HG02870 (cell line): ENCODE measurements around the gene ANP32B.
"Not testable (repeated sequence)": the region's sequence is repeated elsewhere in the genome, so short reads cannot be mapped to it uniquely, and the experiment has no call there.

Source experiments
- ATAC-seq: cut with Tn5 transposase; IDR thresholded peaks from one replicate; pipeline ENCODE4 v1.9.1; 2021; ENCODE audit warnings: mild to moderate bottlenecking, moderate library complexity; ENCODE audit not compliant: unreplicated experiment

ANP32B gene

DNA sequence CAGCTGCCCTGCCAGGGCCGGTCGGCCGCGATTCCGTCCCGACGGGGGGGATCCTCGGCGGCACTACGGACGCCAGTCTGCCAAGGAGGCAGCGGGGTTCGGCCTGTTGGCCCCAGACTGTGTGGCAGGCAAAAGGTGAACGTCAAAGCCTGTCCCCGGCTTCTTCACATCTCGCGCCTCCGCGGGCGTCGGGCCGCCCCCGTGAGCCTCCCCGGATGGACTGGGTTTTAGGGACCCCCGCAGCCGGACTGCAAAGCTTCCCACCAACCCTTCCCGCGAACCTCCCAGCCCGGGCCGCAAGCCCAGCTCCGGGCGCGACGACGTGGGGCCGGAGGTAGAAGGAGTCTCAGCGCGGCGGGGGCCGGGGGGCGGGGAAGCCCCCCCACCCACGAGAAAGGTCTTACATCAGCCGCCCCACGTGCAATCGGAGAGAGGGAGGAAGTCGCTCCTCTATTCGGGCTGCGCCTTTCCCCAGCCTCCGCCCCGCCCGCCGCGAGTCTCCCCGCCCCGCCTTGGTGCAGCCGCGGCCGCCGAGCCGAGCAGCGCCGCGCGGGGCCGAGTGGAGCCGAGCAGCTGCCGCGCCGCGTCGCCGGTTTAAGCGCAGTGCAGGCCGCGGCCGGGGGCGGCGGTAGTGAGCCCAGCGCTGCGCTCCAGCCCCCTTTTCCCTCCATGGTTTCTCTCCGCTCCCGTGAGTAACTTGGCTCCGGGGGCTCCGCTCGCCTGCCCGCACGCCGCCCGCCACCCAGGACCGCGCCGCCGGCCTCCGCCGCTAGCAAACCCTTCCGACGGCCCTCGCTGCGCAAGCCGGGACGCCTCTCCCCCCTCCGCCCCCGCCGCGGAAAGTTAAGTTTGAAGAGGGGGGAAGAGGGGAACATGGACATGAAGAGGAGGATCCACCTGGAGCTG lies at the start of gene ANP32B:
Gene ANP32B, plus strand, starts transcription at position 659 of the 906 bp plus-strand sequence. Its CDS starts 215 bp downstream, at position 874.
- ATAC-seq, result peak; percentile 65

DNA sequence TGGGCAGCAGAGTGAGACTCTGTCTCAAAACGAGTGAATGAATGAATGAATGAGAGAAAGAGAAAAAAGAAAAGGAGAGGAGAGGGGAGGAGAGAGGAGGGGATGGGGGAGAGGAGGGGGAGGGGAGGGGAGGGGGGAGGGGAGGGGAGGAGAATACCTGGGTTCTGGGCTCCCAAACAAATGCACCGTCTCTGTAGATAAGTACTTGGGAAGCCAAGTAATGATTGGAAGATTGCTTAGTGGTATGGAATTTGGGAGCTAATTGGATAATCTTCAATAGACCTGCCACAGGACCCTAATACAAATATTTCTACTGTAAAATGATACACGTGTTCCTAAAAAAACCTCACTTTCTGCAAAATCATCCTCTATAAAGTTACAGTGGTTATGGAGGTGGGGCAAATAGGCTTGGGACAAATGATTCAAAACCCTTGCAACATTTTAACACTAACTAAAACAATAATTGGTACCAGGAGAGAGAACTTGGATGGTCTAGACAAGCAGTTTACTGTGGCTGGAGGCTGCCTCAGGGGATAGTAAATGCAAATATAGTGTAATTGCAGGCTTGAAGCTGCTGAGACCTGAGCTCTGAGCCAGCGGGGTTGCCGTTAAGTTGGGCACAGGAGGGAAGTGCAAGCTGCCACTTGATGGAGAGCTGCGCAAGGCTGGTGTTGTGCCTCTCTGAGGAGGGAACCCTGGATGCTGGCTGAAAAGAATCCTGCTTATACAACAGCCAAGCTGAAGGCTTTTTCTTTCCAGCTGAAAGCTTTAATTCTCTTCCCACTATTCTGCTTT lies 48.6 kb upstream of the ANP32B start:
- ATAC-seq, result no peak

DNA sequence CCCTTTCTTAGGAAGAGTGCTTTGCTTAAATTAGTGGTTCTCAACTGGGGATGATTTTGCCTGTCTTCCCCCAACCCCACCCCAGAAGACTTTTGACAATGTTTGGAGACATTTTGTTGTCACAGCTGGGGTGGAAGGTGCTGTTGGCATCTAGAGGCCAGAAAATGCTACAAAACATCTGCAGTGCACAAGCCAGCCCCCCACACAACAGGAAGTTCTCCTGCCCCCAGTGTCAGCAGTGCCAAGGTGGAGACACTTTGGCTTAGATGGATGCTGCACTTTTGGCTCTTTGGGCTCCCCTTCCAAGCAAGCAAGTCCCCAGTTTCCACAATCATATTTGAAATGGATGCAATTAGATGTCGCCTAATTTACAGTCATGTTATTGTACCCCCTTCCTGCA lies 47.9 kb upstream of the ANP32B start:
- no peak for ATAC-seq

DNA sequence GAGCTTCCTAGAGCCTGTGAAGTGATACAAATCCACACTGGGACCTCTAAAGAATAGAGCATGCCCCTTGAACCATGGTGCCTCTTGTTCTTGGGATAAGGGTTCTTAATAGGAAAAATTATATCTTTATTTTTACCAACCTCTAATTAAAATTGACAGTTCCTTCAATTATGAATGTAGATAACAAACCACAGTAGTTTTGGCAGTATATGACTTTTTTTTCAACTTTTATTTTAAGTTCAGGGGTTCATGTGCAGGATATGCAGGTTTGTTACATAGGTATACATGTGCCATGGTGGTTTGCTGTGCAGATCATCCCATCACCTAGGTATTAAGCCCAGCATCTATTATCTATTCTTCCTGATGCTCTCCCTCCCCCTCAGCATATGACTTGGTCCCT lies 46.1 kb upstream of the ANP32B start:
- ATAC-seq, result no peak

DNA sequence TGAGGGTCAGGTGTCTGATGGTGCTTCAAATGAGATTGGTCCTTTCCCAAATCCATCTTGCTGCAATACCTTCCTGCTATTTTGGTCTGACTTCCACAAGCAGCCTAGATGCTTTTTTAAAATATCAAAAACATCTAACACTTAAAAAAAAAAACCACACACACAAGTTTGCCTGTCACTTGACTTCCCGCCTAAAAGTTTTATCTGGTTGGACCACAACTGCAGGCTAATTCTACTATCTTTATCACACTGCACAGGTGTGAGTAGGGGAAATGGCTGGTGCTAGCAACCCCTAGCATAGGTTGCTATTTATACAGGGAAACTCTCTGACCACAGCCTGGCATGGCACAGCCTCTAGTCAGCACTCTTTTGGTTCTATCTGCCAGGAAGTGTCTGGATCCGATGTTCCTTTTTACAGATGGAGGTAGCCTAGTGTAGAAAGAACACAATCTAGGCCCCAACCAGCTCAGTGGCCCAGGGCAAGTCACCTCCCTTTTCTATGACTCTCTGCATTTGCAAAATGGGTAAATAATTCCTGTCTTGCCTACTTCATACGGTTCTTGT lies 45.0 kb upstream of the ANP32B start, which contains the start of gene HEMGN:
Gene HEMGN, minus strand, starts transcription at position 92 of the 564 bp plus-strand sequence. Its CDS starts 36 bp downstream, at position 56.
- ATAC-seq, result no peak

DNA sequence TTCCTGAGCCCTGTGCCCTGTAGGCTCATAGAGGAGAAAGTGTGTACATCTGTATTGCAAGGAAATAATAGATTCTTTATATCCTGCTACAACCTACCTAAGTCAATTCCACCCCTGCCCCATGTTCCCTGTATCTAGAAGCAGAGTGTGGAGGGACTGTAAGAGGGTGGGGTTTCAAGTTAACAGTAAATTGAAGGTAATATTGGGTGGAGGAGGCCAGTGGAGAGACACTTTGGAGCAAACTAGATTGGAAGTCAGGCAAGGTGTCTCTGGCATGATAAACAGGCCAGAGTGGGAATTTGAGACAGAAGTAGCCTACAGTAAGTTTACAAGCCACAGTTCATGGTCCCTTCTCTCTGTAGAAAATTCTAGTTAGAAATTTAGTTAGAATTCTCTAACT lies 42.9 kb upstream of the ANP32B start:
- ATAC-seq, result no peak

DNA sequence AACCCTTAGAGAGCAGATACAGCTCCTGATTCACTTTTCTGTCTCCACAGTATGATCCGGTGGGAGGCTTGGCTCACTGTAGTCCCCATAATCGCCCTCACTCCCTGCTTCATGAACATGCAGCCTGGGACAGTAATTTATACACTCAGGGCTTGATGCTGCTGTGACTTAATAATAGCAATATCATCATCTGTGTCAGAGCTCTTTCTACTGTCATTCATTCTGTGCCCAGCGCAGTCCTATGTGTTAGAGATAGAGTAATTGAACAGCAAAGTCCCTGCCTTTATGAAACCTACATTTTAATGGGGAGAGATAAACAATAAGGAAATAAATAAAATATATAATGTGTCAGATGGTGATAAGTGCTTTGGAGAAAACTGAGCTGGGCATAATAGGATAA lies 42.4 kb upstream of the ANP32B start:
- ATAC-seq, result no peak

DNA sequence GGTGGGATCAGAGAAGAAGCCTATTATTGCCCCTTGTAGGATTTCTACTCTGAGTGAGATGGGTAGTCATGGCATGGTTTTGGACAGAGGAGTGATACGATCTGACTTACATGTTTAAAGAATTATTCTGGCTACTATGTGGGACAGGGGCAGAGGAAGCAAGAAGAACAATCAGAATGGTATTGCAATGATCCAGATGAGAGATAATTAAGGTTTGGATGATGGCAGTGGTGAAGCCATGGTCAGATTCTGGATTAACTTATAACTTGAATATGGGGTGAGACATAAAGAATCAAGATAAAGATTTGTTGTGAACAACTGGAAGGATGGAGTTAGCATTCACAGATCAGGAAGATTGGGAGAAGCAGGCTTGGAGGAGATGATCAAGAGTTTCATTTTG lies 41.8 kb upstream of the ANP32B start:
- ATAC-seq, result no peak

DNA sequence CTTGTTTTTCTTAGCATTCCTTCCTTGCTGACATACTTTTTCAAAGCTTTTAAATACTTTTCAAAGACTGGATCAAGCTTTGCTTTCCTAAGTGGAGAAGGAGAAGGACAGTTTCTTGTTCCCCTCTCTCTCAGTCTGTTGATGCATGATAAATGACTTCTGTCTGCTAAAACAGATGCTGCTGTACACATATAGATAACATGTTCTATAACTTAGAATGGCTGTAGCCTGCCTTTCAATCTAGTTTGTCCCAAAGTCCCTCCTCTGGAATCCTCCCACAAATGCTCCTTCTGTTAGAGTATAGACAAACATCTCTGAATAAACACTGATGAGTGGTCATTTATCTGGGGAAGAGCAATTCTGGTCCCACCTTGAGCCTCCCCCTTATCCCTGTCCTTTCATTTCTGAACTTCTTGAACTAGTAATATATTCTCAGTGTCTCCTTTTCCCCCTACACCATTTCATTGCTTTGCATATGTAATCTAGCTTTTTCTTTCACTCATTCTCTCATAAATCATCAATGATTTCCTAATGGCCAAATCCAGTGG lies 39.8 kb upstream of the ANP32B start:
- ATAC-seq, result no peak

DNA sequence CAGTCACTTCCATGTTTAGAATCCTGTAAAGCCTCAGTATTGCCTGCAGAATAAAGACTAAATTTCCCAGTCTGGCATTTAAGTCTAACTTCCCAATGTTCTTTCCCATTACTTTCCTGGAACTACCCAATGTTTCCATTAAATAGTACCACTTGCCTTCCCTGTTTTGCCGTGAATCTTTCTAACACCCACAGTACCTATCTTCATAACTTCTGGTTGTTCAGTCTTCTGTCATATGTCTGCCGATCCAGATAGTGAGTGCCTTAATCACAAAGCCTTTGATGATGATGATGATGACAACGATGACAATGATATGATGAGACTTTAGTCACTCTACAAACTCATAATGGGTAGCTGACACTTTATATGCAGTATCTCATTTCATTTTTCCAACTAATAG lies 38.5 kb upstream of the ANP32B start:
- ATAC-seq, result no peak

DNA sequence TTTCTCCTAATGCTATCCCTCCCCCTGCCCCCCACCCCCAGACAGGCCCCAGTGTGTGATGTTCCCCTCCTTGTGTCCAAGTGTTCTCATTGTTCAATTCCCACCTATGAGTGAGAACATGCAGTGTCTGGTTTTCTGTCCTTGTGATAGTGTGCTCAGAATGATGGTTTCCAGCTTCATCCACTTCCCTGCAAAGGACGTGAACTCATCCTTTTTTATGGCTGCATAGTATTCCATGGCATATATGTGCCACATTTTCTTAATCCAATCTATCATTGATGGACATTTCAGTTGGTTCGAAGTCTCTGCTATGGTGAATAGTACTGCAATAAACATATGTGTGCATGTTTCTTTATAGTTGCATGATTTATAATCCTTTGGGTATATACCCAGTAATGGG lies 37.7 kb upstream of the ANP32B start:
- not testable (repeated sequence) for ATAC-seq

DNA sequence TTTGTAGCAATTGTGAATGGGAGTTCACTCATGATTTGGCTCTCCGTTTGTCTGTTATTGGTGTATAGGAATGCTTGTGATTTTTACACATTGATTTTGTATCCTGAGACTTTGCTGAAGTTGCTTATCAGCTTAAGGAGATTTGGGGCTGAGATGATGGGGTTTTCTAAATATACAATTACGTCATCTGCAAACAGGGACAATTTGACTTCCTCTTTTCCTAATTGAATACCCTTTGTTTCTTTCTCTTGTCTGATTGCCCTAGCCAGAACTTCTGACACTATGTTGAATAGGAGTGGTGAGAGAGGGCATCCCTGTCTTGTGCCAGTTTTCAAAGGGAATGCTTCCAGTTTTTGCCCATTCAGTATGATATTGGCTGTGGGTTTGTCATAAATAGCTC lies 36.0 kb upstream of the ANP32B start:
- not testable (repeated sequence) for ATAC-seq

DNA sequence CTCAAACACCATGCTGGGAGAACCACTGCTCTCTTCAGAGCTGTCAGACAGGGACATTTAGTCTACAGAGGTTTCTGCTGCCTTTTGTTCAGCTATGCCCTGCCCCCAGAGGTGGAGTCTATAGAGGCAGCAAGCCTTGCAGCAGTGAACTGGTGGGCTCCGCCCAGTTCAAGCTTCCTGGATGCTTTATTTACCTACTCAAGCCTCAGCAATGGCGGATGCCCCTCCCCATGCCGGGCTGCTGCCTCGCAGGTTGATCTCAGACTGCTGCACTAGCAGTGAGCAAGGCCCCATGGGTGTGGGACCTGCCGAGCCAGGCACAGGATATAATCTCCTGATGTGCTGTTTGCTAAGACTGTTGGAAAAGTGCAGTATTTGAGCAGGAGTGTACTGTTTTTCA lies 32.3 kb upstream of the ANP32B start:
- ATAC-seq, result not testable (repeated sequence)

DNA sequence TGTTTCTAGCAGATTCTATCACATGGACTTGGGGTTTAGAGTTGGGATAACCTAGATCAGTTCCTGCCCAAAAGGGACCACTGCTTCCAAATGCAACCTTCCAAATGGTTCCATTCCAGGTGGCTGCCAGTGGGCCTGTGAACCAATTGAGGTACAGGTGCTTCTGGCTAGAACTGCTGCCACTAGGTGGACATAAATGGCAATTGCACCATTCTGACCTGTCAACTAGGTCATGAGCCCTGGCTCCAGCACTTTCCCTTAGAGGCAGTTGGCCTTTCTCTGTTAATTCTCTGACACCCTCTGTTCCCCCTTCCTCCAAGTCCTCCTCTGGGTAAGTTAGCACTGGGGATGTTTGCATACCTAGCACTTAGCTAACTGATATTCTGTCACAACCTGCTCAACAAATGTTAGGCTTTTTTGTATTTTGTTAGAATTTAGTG lies 28.6 kb upstream of the ANP32B start:
- peak; percentile 68 for ATAC-seq

DNA sequence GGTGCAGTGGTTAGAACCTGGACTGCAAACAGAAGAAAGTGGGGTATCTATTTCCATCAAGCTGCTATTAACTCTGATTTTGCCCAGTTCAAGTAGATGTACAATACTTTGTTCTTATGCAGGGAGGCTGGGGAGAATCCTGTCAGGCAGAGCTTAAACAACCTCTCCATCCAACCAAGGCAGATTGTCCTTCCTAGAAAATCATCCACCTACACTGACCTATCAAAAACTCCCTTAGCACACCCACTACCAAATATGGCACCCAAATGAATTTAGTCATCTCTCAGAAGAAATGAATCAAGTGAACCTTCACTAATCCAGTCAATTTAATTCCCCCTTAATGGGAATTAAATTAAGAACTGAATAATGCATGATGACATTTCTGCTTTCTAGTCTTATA lies 26.8 kb upstream of the ANP32B start:
- ATAC-seq, result no peak

DNA sequence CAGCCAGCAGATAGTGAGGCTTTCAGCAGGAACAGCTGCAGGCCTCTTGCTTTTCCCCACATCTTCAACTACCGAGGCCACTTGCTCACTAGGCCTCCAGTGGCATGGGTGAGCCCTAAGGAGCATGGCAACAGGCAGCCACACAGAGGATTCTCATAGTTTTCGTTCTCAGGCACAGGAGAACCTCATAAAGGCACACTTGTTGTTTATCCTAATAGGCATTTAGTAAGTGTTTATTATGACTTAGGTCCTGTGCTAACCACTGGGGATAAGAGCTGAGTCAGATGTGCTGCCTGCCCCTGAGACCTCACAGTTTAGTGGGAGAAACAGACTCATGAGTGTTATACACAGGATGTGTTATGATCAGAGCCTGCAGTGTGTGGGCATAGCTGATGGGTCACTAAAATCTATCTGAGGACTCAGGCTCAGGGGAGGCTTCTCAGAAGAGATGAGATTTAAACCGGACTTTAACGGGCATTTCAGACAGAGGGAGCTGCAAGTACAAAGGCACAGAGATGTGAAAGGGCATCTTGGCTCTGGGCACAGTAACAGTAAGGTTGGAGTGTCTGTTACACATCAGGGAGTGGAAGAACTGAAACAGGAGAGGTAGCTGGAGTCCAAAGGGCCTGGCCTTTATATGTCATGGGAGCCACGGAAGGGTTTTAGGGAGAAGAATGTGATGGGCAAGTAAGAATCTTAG lies 24.2 kb upstream of the ANP32B start:
- no peak for ATAC-seq

DNA sequence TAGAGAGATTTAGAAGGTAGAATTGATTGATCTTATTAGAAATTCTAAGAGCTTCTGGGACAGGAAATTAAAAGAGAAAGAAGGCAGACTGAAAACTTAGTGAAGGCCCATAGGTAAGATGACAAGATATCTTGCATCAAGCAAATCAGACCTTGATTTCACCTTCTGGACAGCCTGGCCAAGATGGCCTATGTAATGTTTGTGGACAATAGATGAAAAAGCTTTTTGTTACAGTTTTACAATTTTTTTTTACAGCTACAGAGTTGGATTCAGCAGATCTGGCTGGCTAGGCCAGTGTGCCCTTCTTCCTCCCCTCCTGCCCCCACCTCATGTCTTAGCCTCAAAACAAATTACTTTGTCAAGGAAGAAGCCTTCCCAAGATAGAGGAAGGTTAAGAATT lies 23.6 kb upstream of the ANP32B start:
- ATAC-seq, result no peak

DNA sequence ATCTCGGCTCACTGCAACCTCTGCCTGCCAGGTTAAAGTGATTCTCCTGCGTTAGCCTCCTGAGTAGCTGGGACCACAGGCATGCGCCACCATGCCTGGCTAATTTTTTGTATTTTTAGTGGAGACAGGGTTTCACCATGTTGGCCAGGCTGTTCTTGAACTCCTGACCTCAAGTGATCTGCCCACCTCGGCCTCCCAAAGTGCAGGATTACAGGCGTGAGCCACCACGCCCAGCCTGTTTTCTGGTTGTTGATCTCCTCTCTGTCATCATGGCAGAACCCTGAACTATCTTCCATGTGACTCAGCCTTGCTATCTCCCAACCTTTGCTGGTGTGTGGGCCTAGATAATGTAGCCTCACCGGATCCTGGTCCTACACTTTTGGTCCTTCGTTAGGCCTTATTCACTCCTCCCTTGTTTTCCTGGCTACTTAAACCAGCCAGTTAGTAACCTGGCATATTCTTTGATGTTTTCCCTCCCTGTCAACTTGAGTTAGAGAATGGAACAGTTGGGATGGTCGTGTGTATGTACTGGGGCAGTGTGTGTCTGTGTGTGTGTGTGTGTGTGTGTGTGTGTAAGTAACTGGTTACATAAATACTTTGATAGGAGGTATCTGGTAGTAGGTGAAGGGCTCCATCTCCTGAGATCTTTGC lies 22.3 kb upstream of the ANP32B start:
- ATAC-seq, result not testable (repeated sequence)

DNA sequence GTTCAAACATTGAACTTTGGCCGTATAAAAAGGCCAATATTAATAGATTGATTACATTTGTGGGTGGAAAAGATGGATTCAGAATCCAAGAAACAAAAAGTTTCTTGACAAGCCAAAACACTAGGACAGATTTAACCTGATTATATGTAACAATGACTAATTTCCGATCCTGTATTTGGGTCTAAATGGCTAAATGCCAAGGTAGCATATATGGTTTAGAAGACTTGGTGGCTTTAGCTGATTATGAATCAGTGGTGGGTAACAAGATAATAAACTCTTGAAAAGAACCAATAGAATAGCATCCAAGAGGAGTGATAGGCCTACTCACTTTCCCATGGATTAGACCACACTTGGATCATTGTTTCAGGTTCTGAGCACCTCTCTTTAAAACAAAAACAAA lies 21.8 kb upstream of the ANP32B start:
- no peak for ATAC-seq

DNA sequence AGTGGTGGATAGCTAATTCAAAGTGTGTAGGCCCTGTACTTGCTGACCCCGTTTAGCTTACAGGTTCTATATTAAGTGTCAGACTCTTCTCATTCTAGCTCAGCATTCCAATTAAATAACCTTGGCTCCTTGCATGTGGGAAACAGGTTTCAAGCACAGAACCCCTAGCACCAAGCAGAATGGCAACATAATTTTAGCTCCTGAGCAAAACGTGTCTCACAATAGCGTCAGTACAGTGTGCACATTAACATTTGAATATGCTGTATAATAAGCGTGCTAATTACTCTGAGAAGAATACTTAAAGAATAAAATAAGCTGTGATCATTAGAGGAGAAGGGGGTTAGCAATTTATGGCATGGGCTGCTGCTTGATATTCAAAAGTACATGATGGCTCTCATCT lies 21.0 kb upstream of the ANP32B start:
- ATAC-seq, result no peak
